ENCODE measurements around the gene KSR2. TPM values are rescaled to one million over a fixed set of nuclear protein-coding genes. Genes with fewer than 3 reads are reported as not detected.
A peak's percentile ranks its signal among the peaks of the same experiment; 100 is the strongest.

KSR2 gene
- total RNA-seq, 1 experiment from 2014 or later, result 1.3 TPM

GRCh38 chr12:117497407-117497806, 471.4 kb downstream of the KSR2 start:
- H3K4me1 Mint-ChIP-seq, result peaks cover 19 to 20% of the 10 kb centered on the region in 2 experiments

More at GRCh38 chr12:117497407-117497806, 471.4 kb downstream of the KSR2 start:
- H3K23me2 ChIP-seq (ENCODE audit: insufficient read length, low read depth, low read length, poor library complexity, severe bottlenecking), result no peaks in the 10 kb centered on the region
- no peak overlapping the region for H3K9ac ChIP-seq (ENCODE audit: extremely low read depth, insufficient read length, low read length)
- Mint-ChIP-seq H3K27me3 (ENCODE audit: low read depth) (peaks cover 3% of the 10 kb centered on the region; the same call in 1 of the 2 replicates), H3K36me3 (ENCODE audit: insufficient read depth in 1 of 3, low read depth in 3 of 3) (no peaks in the 10 kb centered on the region; a peak in 1 of 7 replicates), H3K9me3 (no peaks in the 10 kb centered on the region), H3K27ac (peak overlapping the region in 1 of 3 experiments; percentile 78; a peak in 1 of 7 replicates), H3K4me3 (no peak overlapping the region)
- H2BK12ac ChIP-seq (ENCODE audit: insufficient read length, low read depth, low read length), result no peak overlapping the region
- WGBS (ENCODE audit: extremely low coverage, insufficient read length, low lambda C conversion rate), result no CpG with 5 or more reads among the region's 7 CpGs
- H3K79me1 ChIP-seq (ENCODE audit: insufficient read depth, low read depth, low read length, poor library complexity, severe bottlenecking), result no peaks in the 10 kb centered on the region
- no peaks in the 10 kb centered on the region; the same call in 1 of the 2 replicates for H3K4me1 ChIP-seq (ENCODE audit: insufficient read depth, low read length)
- H2BK15ac ChIP-seq (ENCODE audit: low read depth, low read length), result no peak overlapping the region
- H4K5ac ChIP-seq (ENCODE audit: insufficient read length, low read depth, low read length), result no peak overlapping the region
- no peak overlapping the region for H3K4me2 ChIP-seq (ENCODE audit: insufficient read depth, insufficient read length, low read length)
- no peak overlapping the region for H2AK5ac ChIP-seq (ENCODE audit: insufficient read length, low read length)
- H3K27me3 ChIP-seq (ENCODE audit: insufficient read depth, low read length), result no peaks in the 10 kb centered on the region
- no peak overlapping the region for H4K8ac ChIP-seq (replicated peaks; ENCODE audit: insufficient read length, low read depth, low read length)
- no peak overlapping the region for H3K18ac ChIP-seq (ENCODE audit: insufficient read length, low read depth, low read length)
- no peak overlapping the region for H2BK5ac ChIP-seq (ENCODE audit: insufficient read length, low read length)
- H3K56ac ChIP-seq (ENCODE audit: insufficient read length, low read depth, low read length), result no peak overlapping the region
- H3K79me2 ChIP-seq (ENCODE audit: insufficient read depth, low read length), result no peaks in the 10 kb centered on the region
- H4K20me1 ChIP-seq (ENCODE audit: control insufficient read depth, insufficient read depth, insufficient read length), result no peaks in the 10 kb centered on the region
- no peak overlapping the region for H3K27ac ChIP-seq (ENCODE audit: insufficient read length, low read depth, low read length)
- no peak overlapping the region for H3K23ac ChIP-seq (ENCODE audit: insufficient read length, low read depth, low read length)
- no peak overlapping the region for H3T11ph ChIP-seq (ENCODE audit: low read length)
- no peak overlapping the region for H2AFZ ChIP-seq (ENCODE audit: low read length)
- no peak overlapping the region for H3K4ac ChIP-seq (ENCODE audit: low read depth, low read length)
- H3K9me3 ChIP-seq (ENCODE audit: control insufficient read depth, low read depth, low read length), result no peaks in the 10 kb centered on the region
- TF ChIP-seq, protein P1, sequence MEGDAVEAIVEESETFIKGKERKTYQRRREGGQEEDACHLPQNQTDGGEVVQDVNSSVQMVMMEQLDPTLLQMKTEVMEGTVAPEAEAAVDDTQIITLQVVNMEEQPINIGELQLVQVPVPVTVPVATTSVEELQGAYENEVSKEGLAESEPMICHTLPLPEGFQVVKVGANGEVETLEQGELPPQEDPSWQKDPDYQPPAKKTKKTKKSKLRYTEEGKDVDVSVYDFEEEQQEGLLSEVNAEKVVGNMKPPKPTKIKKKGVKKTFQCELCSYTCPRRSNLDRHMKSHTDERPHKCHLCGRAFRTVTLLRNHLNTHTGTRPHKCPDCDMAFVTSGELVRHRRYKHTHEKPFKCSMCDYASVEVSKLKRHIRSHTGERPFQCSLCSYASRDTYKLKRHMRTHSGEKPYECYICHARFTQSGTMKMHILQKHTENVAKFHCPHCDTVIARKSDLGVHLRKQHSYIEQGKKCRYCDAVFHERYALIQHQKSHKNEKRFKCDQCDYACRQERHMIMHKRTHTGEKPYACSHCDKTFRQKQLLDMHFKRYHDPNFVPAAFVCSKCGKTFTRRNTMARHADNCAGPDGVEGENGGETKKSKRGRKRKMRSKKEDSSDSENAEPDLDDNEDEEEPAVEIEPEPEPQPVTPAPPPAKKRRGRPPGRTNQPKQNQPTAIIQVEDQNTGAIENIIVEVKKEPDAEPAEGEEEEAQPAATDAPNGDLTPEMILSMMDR (conservative IDR thresholded peaks at IDR 0.05), result no peak
- H2BK20ac ChIP-seq (ENCODE audit: low read depth, low read length, poor library complexity, severe bottlenecking), result no peak overlapping the region
- no peak overlapping the region for H3K14ac ChIP-seq (ENCODE audit: insufficient read depth, low read length)
- H4K91ac ChIP-seq (ENCODE audit: insufficient read length, low read depth, low read length), result no peak overlapping the region
- DNase-seq, result no peak
- H2BK120ac ChIP-seq (ENCODE audit: low read depth, low read length, poor library complexity, severe bottlenecking), result no peak overlapping the region

All from H9 (cell line).